Measurements from ENCODE around the gene KLLN.

- TF ChIP-seq CTCF (IDR thresholded peaks at IDR 0.05; ENCODE audit: low read length) (no peak), EZH2 (IDR thresholded peaks at IDR 0.05; ENCODE audit: borderline replicate concordance, low read length) (no peak)
Observed at GRCh38 chr10:87842776-87843497, 20.4 kb downstream of the KLLN start.

Measured in OCI-LY1 (cell line).